Heart left ventricle (tissue), 16 donors: ENCODE results near the gene SENP5. TPM values are rescaled to one million over a fixed set of nuclear protein-coding genes. Genes with fewer than 3 reads are reported as not detected.

Experiments
- ATAC-seq, 4 donors: fragments of 200-7000 bp; cut with Tn5 transposase; one replicate each; pipeline ENCODE4 v1.9.1; 2020 to 2022; ENCODE audit warnings: moderate library complexity in 4 of 4, mild to moderate bottlenecking in 3 of 4, moderate number of reproducible peaks in 1 of 4
- DNase-seq, 5 donors: peaks; one replicate each; pipeline ENCODE4 v3.0.0-alpha.2; 2020
- H3K27ac ChIP-seq, 12 donors: fragments of 200-600 bp; sonication (generic) in 4 of 12; one replicate each; pipeline versions ENCODE4 v1.5.0 to v1.8.0; 2016 to 2022; ENCODE audit warnings: mild to moderate bottlenecking in 2 of 12
- H3K27me3 ChIP-seq, 9 donors: fragments of 200-600 bp; sonication (generic) in 2 of 9; one replicate each; pipeline versions ENCODE4 v1.5.1 to v1.8.0; 2016 to 2022; ENCODE audit warnings: mild to moderate bottlenecking in 3 of 9
- H3K36me3 ChIP-seq, 9 donors: fragments of 200-600 bp; sonication (generic) in 2 of 9; one replicate each; pipeline versions ENCODE4 v1.5.0 to v1.8.0; 2018 to 2022; ENCODE audit warnings: mild to moderate bottlenecking in 2 of 9
- H3K4me1 ChIP-seq, 12 donors: fragments of 200-600 bp; sonication (generic) in 4 of 12; one replicate each; pipeline versions ENCODE4 v1.5.0 to v1.8.0; 2016 to 2022; ENCODE audit warnings: mild to moderate bottlenecking in 3 of 12
- H3K4me3 ChIP-seq, 12 donors: fragments of 200-600 bp; sonication (generic) in 4 of 12; one replicate each; pipeline versions ENCODE4 v1.5.0 to v1.8.0; 2017 to 2022; ENCODE audit warnings: mild to moderate bottlenecking in 9 of 12, moderate library complexity in 4 of 12
- H3K9me3 ChIP-seq, 12 donors: fragments of 200-600 bp; sonication (generic) in 4 of 12; one replicate each; pipeline versions ENCODE4 v1.5.0 to v1.8.0; 2016 to 2022; ENCODE audit warnings: mild to moderate bottlenecking in 1 of 12
- POLR2A ChIP-seq, 2 donors: fragments of 450-650 bp; IDR thresholded peaks; one replicate each; pipeline ENCODE4 v1.6.1; 2017; ENCODE audit warnings: antibody characterized with exemption in 2 of 2, mild to moderate bottlenecking in 2 of 2, moderate library complexity in 2 of 2
- WGBS, 4 donors: extraction: QIAGEN DNeasy Blood & Tissue Kit in 2 of 4; methylation state at CpG; one replicate each; pipeline versions ENCODE4 v1.1.5 to v1.1.7; 2013 to 2018; 5-methylcytosine and 5-hydroxymethylcytosine counted together
- intact Hi-C, 10 donors: fragments of 100-400 bp; cut with DNase I; formaldehyde crosslinking; loops; one replicate each; pipeline versions ENCODE4 v1.11.1 to v1.14.2; 2022
- polyA plus RNA-seq, 2 donors: library from polyadenylated mRNA; stranded (reverse); fragments of 200-250 nt; gene quantifications; one replicate each; pipeline ENCODE4 v1.2.3, GENCODE V29; 2013
- total RNA-seq, 9 donors: library from RNA; depleted of rRNA in 2 of 9; stranded (reverse); fragments of >200 nt in 2 of 9; fragmentation: NEBNext Ultra II Directional in 3 of 9; extraction: Animal tissue kit (Norgen Biotek cat#: 25700) in 3 of 9; gene quantifications; one replicate each; pipeline versions ENCODE4 v1.1.0 to v1.2.4, GENCODE V29; 2016 to 2023
- TF ChIP-seq, protein P1 (sequence below), 12 donors: fragments of 200-600 bp; sonication (generic) in 4 of 12; IDR thresholded peaks; one replicate each; pipeline versions ENCODE4 v1.5.0 to v1.8.0; 2018 to 2022; ENCODE audit warnings: antibody characterized with exemption in 12 of 12, mild to moderate bottlenecking in 5 of 12
- donor health status: ischemic (EF 13 %, LVEDD 7.1; RV severe dilation, severe dysfunction).
- donor health status: healthy with polysubstance abuse.
- donor health status: DM: no; HTN: yes; CAD: no.
- donor health status: DM: no; HTN: no; CAD: no.
- donor health status: ischemic (EF 25% LVEDD 6.9; RV normal size, moderate dysfunction).
- donor health status: ischemic (EF 25% LVEDD 5.7; RV mildly dilated, moderate dysfunction).
- donor health status: healthy.
- donor health status: DM: yes; HTN: yes; CAD: no.
- donor health status: ischemic (EF 35%, LVEDD 5.7; RV mildly dilated, moderate dysfunction).
- donor health status: nonischemic (EF 11% LVEDD 7.7; RV severe dilation, severe dysfunction).
- donor health status: DM: yes; HTN: yes; CAD: no.
- donor health status: PGD.
- donor health status: ischemic (EF 29% LVEDD 5.4; RV normal size, mild dysfunction).
- donor health status: nonischemic (EF 23%, LVEDD 6.1; RV moderate dilation, normal function).

SENP5 gene
- total and polyA plus RNA-seq, 11 donors: 7.0 to 28.5 (median 22.0) TPM

DNA sequence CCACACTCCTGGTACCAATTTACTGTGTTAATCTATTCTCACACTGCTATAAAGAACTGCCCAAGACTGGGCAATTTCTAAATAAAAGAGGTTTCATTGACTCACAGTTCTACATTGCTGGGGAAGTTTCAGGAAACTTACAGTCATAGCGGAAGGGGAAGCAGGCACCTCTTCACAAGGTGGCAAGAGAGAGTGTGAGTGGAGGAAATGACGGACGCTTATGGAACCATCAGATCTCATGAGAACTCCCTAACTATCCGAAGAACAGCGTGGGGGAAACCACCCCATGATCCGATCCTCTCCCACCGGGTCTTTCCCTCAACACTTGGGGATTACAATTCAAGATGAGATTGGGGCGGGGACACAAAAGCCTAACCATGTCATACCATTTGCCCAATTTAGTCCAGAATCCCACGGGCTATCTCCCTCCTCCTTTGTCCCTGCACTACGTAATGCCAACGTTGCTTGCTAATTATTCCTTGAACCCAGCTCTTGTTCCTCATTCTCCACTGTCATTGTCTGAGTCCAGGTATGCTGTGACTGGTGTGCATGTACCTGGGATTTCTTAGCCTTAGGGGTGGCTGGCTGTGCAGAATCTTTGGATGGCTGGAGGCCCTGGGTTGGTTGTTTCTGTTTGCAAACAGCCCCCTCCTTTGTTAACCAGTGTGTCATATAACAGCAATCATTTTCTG lies 97.5 kb downstream of the SENP5 start:
- TF ChIP-seq, protein P1, sequence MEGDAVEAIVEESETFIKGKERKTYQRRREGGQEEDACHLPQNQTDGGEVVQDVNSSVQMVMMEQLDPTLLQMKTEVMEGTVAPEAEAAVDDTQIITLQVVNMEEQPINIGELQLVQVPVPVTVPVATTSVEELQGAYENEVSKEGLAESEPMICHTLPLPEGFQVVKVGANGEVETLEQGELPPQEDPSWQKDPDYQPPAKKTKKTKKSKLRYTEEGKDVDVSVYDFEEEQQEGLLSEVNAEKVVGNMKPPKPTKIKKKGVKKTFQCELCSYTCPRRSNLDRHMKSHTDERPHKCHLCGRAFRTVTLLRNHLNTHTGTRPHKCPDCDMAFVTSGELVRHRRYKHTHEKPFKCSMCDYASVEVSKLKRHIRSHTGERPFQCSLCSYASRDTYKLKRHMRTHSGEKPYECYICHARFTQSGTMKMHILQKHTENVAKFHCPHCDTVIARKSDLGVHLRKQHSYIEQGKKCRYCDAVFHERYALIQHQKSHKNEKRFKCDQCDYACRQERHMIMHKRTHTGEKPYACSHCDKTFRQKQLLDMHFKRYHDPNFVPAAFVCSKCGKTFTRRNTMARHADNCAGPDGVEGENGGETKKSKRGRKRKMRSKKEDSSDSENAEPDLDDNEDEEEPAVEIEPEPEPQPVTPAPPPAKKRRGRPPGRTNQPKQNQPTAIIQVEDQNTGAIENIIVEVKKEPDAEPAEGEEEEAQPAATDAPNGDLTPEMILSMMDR (IDR thresholded peaks at IDR 0.05): no peak
- no peak for TF ChIP-seq POLR2A (IDR thresholded peaks at IDR 0.05)
- no peak for DNase-seq
- WGBS, 4 donors: 92 to 94% (median 93%) methylated on average over 11 of the region's 11 CpGs
- Histone ChIP-seq H3K4me3 (no peak overlapping the region), H3K4me1 (peaks cover 0 to 27% (median 10%) of the 10 kb centered on the region in 12 donors), H3K36me3 (no peaks in the 10 kb centered on the region), H3K27me3 (no peaks in the 10 kb centered on the region), H3K9me3 (no peaks in the 10 kb centered on the region), H3K27ac (no peak overlapping the region)
- intact Hi-C loops: loop anchor here in 4 of 10 donors (5.0 to 10.0 kb wide), 3 partner anchors 128 to 420 kb away; no protein-coding TSS in a partner anchor
- no peak for ATAC-seq

DNA sequence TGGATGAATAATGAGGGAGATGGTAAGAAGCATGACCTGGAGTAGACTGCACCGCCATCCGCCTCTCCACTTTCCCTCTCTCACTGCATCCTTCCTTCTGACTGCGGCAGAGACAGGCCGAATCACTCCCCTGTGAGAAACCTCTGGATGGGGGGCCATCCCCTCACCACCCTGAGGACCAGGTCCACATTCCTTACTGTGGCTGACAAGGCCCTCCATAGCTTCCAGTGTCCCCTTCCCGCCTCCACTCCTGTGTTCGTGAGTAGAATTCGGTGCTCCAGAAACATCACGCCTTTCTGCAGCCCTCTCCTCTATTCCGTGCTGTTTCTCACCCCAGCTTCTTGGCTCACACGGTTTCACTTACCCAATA lies 98.1 kb downstream of the SENP5 start:
- H3K4me1 ChIP-seq: peaks cover 0 to 27% (median 10%) of the 10 kb centered on the region in 12 donors
- ATAC-seq: no peak
- H3K9me3 ChIP-seq: no peaks in the 10 kb centered on the region
- H3K27ac ChIP-seq: no peak overlapping the region
- H3K36me3 ChIP-seq: no peaks in the 10 kb centered on the region
- TF ChIP-seq, protein P1 (IDR thresholded peaks at IDR 0.05): no peak
- TF ChIP-seq POLR2A (IDR thresholded peaks at IDR 0.05): no peak
- intact Hi-C loops: loop anchor here in 5 of 10 donors (2.0 to 10.0 kb wide), 4 partner anchors 128 to 421 kb away; no protein-coding TSS in a partner anchor
- no peak overlapping the region for H3K4me3 ChIP-seq
- WGBS, 4 donors: 89 to 95% (median 92%) methylated on average over 10 of the region's 10 CpGs
- no peak for DNase-seq
- H3K27me3 ChIP-seq: no peaks in the 10 kb centered on the region

DNA sequence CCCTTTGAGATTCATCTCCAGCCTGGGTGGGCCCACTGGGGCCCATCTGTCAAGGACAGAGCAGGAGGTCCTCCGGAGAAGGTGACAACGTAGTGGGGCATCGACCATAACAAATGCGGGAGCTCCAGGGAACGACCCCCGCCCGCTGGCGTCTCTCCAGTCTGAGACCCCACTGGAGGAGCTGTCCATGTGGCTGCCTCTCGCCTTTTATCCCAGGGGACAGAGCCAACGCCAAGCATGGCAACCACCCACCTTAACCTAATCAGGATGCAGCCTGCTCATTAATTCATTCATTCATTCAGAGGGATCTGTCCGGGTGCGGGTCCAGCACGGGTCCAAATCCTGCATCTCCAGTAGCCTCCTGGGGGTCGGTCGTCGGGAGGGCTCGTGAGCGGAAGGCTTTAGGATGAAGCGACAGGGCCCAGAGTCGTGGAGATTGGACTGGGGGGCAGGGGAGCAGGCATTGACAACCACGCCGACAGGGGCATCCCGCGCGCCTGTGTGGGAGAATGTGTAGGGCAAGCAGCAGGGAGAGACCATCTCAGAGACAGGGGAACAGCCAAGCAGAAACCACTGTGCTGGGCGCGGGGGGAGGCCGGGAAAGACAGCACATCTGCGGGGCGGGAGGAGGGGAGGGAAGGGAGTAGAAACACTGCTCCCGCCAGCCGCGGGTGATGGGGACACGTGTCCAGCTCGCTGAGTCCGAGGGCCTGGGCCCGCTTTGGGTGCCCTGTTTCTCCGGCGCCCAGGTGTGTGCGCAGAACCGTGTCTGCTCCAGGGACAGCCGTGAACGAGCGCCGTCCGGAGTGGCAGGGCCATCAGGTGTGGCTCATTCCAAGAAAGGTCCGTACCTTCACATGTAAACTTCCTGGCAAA lies 99.0 kb downstream of the SENP5 start:
- Histone ChIP-seq H3K9me3 (no peaks in the 10 kb centered on the region), H3K27me3 (no peaks in the 10 kb centered on the region), H3K4me3 (no peak overlapping the region), H3K36me3 (no peaks in the 10 kb centered on the region), H3K27ac (no peak overlapping the region), H3K4me1 (peaks cover 0 to 27% (median 10%) of the 10 kb centered on the region in 12 donors)
- ATAC-seq (no peak), DNase-seq (no peak)
- WGBS, 4 donors: 70 to 85% (median 77%) methylated on average over 39 to 47 of the region's 47 CpGs
- TF ChIP-seq, protein P1 (IDR thresholded peaks at IDR 0.05): no peak
- no peak for TF ChIP-seq POLR2A (IDR thresholded peaks at IDR 0.05)
- intact Hi-C loops: loop anchor here in 5 of 10 donors (2.0 to 10.0 kb wide), 4 partner anchors 129 to 422 kb away; no protein-coding TSS in a partner anchor
